GM23338 (cell line): ENCODE results near the gene CISD1. TPM values are rescaled to one million over a fixed set of nuclear protein-coding genes. Genes with fewer than 3 reads are reported as not detected.

ENCODE experiments used
- ATAC-seq: fragments of 200-7000 bp; cut with Tn5 transposase; 3 replicates; pipeline ENCODE4 v1.9.1; 2020
- DNase-seq: peaks from one replicate; pipeline ENCODE4 v3.0.0-alpha.2; 2015; ENCODE audit warnings: low spot score
- H2AFZ ChIP-seq: fragments of 200-600 bp; sonication (generic); 2 replicates; pipeline ENCODE4 v1.8.0; 2016; ENCODE audit warnings: antibody characterized with exemption, mild to moderate bottlenecking, moderate library complexity
- H3F3A ChIP-seq: fragments of 200-600 bp; sonication (generic); replicated peaks from 2 replicates; pipeline ENCODE4 v1.8.0; 2017; ENCODE audit warnings: antibody characterized with exemption, mixed run types, low read depth
- H3K27ac ChIP-seq: fragments of 200-600 bp; sonication (generic); 2 replicates; pipeline ENCODE4 v1.6.1; 2016; ENCODE audit warnings: low read depth
- H3K27me3 ChIP-seq: fragments of 200-600 bp; sonication (generic); 2 replicates; pipeline ENCODE4 v1.8.0; 2016; ENCODE audit warnings: mild to moderate bottlenecking, mixed run types, moderate library complexity; ENCODE audit not compliant: insufficient read depth
- H3K36me3 ChIP-seq: fragments of 200-600 bp; sonication (generic); 2 replicates; pipeline ENCODE4 v1.8.0; 2016; ENCODE audit warnings: mild to moderate bottlenecking; ENCODE audit not compliant: insufficient read depth
- H3K4me1 ChIP-seq: fragments of 200-600 bp; sonication (generic); 2 replicates; pipeline ENCODE4 v1.8.0; 2016; ENCODE audit warnings: mild to moderate bottlenecking, moderate library complexity; ENCODE audit not compliant: insufficient read depth
- H3K4me2 ChIP-seq: fragments of 200-600 bp; sonication (generic); 2 replicates; pipeline ENCODE4 v1.7.1; 2017; ENCODE audit warnings: mixed run types
- H3K4me3 ChIP-seq: fragments of 200-600 bp; sonication (generic); 2 replicates; pipeline ENCODE4 v1.6.1; 2016; ENCODE audit warnings: mixed run types
- H3K79me2 ChIP-seq: fragments of 200-600 bp; sonication (generic); replicated peaks from 2 replicates; pipeline ENCODE4 v1.8.0; 2017; ENCODE audit warnings: mild to moderate bottlenecking; ENCODE audit not compliant: insufficient read depth
- H3K9me2 ChIP-seq: fragments of 200-600 bp; sonication (generic); 2 replicates; pipeline ENCODE4 v1.8.0; 2017; ENCODE audit not compliant: insufficient read depth
- H4K20me1 ChIP-seq: fragments of 200-600 bp; sonication (generic); replicated peaks from 2 replicates; pipeline ENCODE4 v1.8.0; 2017; ENCODE audit warnings: mild to moderate bottlenecking; ENCODE audit not compliant: insufficient read depth
- H3K27ac Mint-ChIP-seq: 2 replicates; pipeline ENCODE4 v1.8.0; 2020; ENCODE audit warnings: inconsistent platforms, mild to moderate bottlenecking, moderate library complexity, mixed read lengths
- H3K27me3 Mint-ChIP-seq: 3 replicates; pipeline ENCODE4 v1.8.0; 2022; ENCODE audit warnings: low read depth, mild to moderate bottlenecking, moderate library complexity, mixed read lengths, inconsistent platforms; ENCODE audit not compliant: insufficient read depth, poor library complexity
- H3K36me3 Mint-ChIP-seq: 3 replicates; pipeline ENCODE4 v1.8.0; 2021; ENCODE audit warnings: low read depth, mild to moderate bottlenecking, inconsistent platforms, moderate library complexity, mixed read lengths
- H3K4me1 Mint-ChIP-seq: 3 replicates; pipeline ENCODE4 v1.8.0; 2020; ENCODE audit warnings: mild to moderate bottlenecking, inconsistent platforms, mixed read lengths
- H3K4me3 Mint-ChIP-seq: 3 replicates; pipeline ENCODE4 v1.8.0; 2021; ENCODE audit warnings: moderate library complexity, mild to moderate bottlenecking, inconsistent platforms, mixed read lengths
- H3K9me3 Mint-ChIP-seq: 3 replicates; pipeline ENCODE4 v1.8.0; 2020; ENCODE audit warnings: moderate library complexity, mild to moderate bottlenecking, inconsistent platforms, mixed read lengths
- CREB1 ChIP-seq: fragments of 250-450 bp; sonication (Bioruptor Pico); IDR thresholded peaks from 2 replicates; pipeline ENCODE4 v1.5.0; 2020; ENCODE audit warnings: low read depth, mild to moderate bottlenecking, moderate library complexity
- CTCF ChIP-seq, 2 experiments: fragments of 200-600 bp in 1 of 2; sonication (generic) in 1 of 2; conservative IDR thresholded peaks; 2 replicates each; pipeline versions ENCODE4 v1.5.1 to v1.6.1; 2016 to 2017; ENCODE audit warnings: antibody characterized with exemption in 2 of 2, low read depth in 2 of 2, mild to moderate bottlenecking in 2 of 2, moderate library complexity in 1 of 2
- ETS1 ChIP-seq: IDR thresholded peaks from 2 replicates; pipeline ENCODE4 v1.6.1; 2016; ENCODE audit warnings: antibody characterized with exemption
- EZH2 ChIP-seq: fragments of 200-600 bp; sonication (generic); IDR thresholded peaks from one replicate; pipeline ENCODE4 v1.8.0; 2017; ENCODE audit warnings: antibody characterized with exemption, mild to moderate bottlenecking, low read depth; ENCODE audit not compliant: unreplicated experiment
- EZH2phosphoT487 ChIP-seq: fragments of 200-600 bp; sonication (generic); IDR thresholded peaks from one replicate; pipeline ENCODE4 v1.8.1; 2018; ENCODE audit warnings: antibody characterized with exemption; ENCODE audit not compliant: unreplicated experiment
- JUNB ChIP-seq: IDR thresholded peaks from one replicate; pipeline ENCODE4 v1.6.1; 2016; ENCODE audit warnings: antibody characterized with exemption; ENCODE audit not compliant: unreplicated experiment
- NANOG ChIP-seq: IDR thresholded peaks from 2 replicates; pipeline ENCODE4 v1.6.1; 2016; ENCODE audit warnings: antibody characterized with exemption, borderline replicate concordance
- POLR2AphosphoS5 ChIP-seq: IDR thresholded peaks from 2 replicates; pipeline ENCODE4 v1.6.1; 2016; ENCODE audit warnings: antibody characterized with exemption, low read depth
- REST ChIP-seq: IDR thresholded peaks from one replicate; pipeline ENCODE4 v1.6.1; 2018; ENCODE audit warnings: antibody characterized with exemption; ENCODE audit not compliant: unreplicated experiment
- STAT1 ChIP-seq: IDR thresholded peaks from one replicate; pipeline ENCODE4 v1.6.1; 2016; ENCODE audit warnings: antibody characterized with exemption; ENCODE audit not compliant: unreplicated experiment
- ZNF114 ChIP-seq: fragments of 250-450 bp; sonication (Bioruptor Pico); IDR thresholded peaks from 2 replicates; pipeline ENCODE4 v1.5.0; 2020; ENCODE audit warnings: mild to moderate bottlenecking, moderate library complexity
- ZNF331 ChIP-seq: fragments of 250-450 bp; sonication (Bioruptor Pico); IDR thresholded peaks from 2 replicates; pipeline ENCODE4 v1.5.0; 2020; ENCODE audit warnings: low read depth, mild to moderate bottlenecking, moderate library complexity
- ZNF462 ChIP-seq: fragments of 250-450 bp; sonication (Bioruptor Pico); IDR thresholded peaks from 2 replicates; pipeline ENCODE4 v1.5.0; 2020; ENCODE audit warnings: mild to moderate bottlenecking, moderate library complexity
- polyA plus RNA-seq: library from polyadenylated mRNA; unstranded; fragments of >200 nt; fragmentation: Nextera tagmentation; extraction: Ambion mirVana; gene quantifications from 2 replicates; pipeline ENCODE4 v1.2.1, GENCODE V29; 2016
- total RNA-seq: library from RNA; depleted of rRNA; stranded (reverse); fragments of >200 nt; shearing (Covaris generic); gene quantifications from 2 replicates; pipeline ENCODE4 v1.2.3, GENCODE V29; 2014

CISD1 gene
- total and polyA plus RNA-seq, 2 experiments from 2014 or later = 19.9 to 99.9 TPM

GRCh38 chr10:58278274-58278961 lies 9.5 kb downstream of the CISD1 start:
- ATAC-seq = no peak
- peaks cover 7% of the 10 kb centered on the region; the same call in 1 of the 2 replicates for H3K36me3 ChIP-seq
- no peaks in the 10 kb centered on the region for H3K27me3 ChIP-seq
- H2AFZ ChIP-seq = no peak overlapping the region
- H3K27me3 Mint-ChIP-seq = peaks cover 3% of the 10 kb centered on the region
- H3K4me1 Mint-ChIP-seq = peaks cover 25% of the 10 kb centered on the region
- H3K4me1 ChIP-seq = peaks cover 4% of the 10 kb centered on the region; the same call in 1 of the 2 replicates
- peaks cover 25% of the 10 kb centered on the region; the same call in 2 of the 3 replicates for H3K36me3 Mint-ChIP-seq
- H3K27ac ChIP-seq = no peak overlapping the region
- H3F3A ChIP-seq = no peaks in the 10 kb centered on the region
- no peak overlapping the region for H3K4me2 ChIP-seq
- H3K4me3 Mint-ChIP-seq = no peak overlapping the region
- no peaks in the 10 kb centered on the region for H3K9me2 ChIP-seq
- DNase-seq = no peak
- no peaks in the 10 kb centered on the region for H3K9me3 Mint-ChIP-seq
- H3K79me2 ChIP-seq = peaks cover 35% of the 10 kb centered on the region
- TF ChIP-seq CTCF (conservative IDR thresholded peaks at IDR 0.05; ENCODE audit: low read depth in 2 of 2) = no peak
- TF ChIP-seq STAT1 = no peak
- TF ChIP-seq ETS1 = no peak
- TF ChIP-seq JUNB = no peak
- TF ChIP-seq EZH2phosphoT487 = no peak
- no peak for TF ChIP-seq ZNF331 (CRISPR knock-in tag)
- TF ChIP-seq ZNF114 (CRISPR knock-in tag) = no peak
- no peak for TF ChIP-seq ZNF462
- TF ChIP-seq NANOG = no peak
- no peak for TF ChIP-seq POLR2AphosphoS5
- TF ChIP-seq CREB1 = no peak
- no peak for TF ChIP-seq REST
- TF ChIP-seq EZH2 = no peak
- H4K20me1 ChIP-seq = no peaks in the 10 kb centered on the region; the same call in 1 of the 2 replicates
- H3K27ac Mint-ChIP-seq = 0 out of 2 replicates have a peak overlapping the region, but pooled peaks have one; percentile 45
- no peak overlapping the region for H3K4me3 ChIP-seq
